Fibroblast of mammary gland (primary cell): ENCODE results near the gene CALM1.

Experiments used
- DNase-seq: peaks from one replicate; pipeline ENCODE4 v3.0.0-alpha.2; 2010; ENCODE audit warnings: low read depth
- H3K4me3 ChIP-seq: 2 replicates; pipeline ENCODE4 v1.5.1; 2011; ENCODE audit warnings: low read depth, mild to moderate bottlenecking, low read length, moderate library complexity; ENCODE audit not compliant: control insufficient read depth
- CTCF ChIP-seq: conservative IDR thresholded peaks from 2 replicates; pipeline ENCODE4 v1.5.1; 2011; ENCODE audit warnings: low read depth, low read length, inconsistent platforms; ENCODE audit not compliant: control insufficient read depth, insufficient read depth

The CALM1 gene

GRCh38 chr14:90399541-90400444, 3.0 kb downstream of the CALM1 start:
- TF ChIP-seq CTCF: peak; percentile 99
- H3K4me3 ChIP-seq: peak overlapping the region; percentile 81
- DNase-seq: peak; percentile 88

DNA sequence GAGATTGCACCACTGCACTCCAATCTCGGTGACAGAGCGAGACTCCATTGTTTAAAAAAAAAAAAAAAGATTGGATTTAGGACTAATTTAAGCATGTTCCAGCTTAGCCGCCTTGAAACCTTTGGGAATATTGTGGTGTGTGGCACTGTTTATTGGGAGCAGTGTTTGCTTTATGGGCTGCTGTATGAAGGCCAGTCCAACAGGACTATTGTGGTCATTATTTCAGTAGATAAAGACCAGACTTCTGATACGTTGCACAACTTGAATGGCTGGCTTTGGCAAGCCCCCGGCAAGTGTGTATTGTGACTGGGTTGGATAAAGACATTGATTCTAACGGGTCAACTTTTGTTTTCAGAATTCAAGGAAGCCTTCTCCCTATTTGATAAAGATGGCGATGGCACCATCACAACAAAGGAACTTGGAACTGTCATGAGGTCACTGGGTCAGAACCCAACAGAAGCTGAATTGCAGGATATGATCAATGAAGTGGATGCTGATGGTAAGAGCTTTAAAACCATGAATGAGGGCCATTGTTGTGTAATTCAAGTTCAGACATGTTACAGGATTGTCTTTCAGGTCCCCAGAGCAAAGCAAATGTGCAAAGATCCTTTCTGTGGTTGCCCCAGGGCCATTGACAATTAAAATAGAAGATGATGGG, 4.2 kb downstream of the CALM1 start:
- no peak overlapping the region for H3K4me3 ChIP-seq
- TF ChIP-seq CTCF: no peak

GRCh38 chr14:90402016-90402415, 5.2 kb downstream of the CALM1 start:
- DNase-seq: no peak
- no peak overlapping the region for H3K4me3 ChIP-seq
- no peak for TF ChIP-seq CTCF

More for the DNA sequence above, 4.2 kb downstream of the CALM1 start:
- no peak for DNase-seq

DNA sequence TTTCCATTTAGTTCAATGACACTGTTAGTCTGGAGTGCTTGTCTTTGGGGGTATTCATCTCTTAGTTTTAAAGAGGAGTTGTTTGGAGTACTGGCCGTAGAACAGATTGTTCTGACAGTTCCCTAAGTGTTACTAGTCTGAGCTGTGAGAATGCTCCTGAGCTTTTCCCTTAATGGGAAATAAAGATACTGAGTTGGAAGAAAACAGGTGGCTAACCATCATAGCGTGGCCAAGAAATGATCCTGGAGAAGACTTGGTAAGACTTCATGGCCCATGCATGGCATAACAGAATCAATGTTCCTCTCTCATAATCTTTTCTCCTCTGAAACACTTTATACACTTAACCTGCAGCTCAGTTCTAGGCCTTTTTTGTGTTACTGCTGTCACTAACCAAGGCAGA, 6.2 kb downstream of the CALM1 start:
- no peak overlapping the region for H3K4me3 ChIP-seq

GRCh38 chr14:90405101-90405500, 8.3 kb downstream of the CALM1 start:
- no peak for TF ChIP-seq CTCF
- no peak for DNase-seq
- no peak overlapping the region for H3K4me3 ChIP-seq

More for the DNA sequence above, 6.2 kb downstream of the CALM1 start:
- DNase-seq: no peak
- no peak for TF ChIP-seq CTCF

DNA sequence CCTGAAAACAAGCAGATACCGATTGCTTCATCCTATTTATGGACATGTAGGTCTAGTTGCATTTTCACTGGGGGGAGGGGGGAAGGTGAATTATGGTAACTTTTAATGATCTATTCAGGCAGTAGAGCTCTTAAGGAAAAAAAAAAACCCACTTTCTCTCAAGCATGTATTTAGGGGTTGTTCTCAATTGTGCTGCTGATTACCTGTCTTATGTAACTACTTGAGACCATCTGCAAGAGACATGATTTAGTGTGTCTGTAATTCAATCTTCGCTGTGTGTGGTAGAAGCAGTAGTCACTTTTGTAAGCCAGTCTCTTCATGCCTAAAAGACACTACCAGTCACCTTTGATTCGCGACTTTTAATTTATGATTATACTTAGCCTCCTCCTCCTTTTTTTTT, 8.9 kb downstream of the CALM1 start:
- no peak overlapping the region for H3K4me3 ChIP-seq
- no peak for DNase-seq
- TF ChIP-seq CTCF: no peak
